Suprapubic skin (tissue), 4 donors: ENCODE measurements around the gene NCAM2.

ENCODE experiments used
- EP300 ChIP-seq: sonication (generic); formaldehyde crosslinking; IDR thresholded peaks from one replicate; pipeline ENCODE4 v1.6.1; 2017; ENCODE audit warnings: antibody characterized with exemption
- POLR2A ChIP-seq, 2 donors: fragments of 450-650 bp; IDR thresholded peaks; one replicate each; pipeline ENCODE4 v1.6.1; 2017; ENCODE audit warnings: antibody characterized with exemption in 2 of 2, mild to moderate bottlenecking in 2 of 2, moderate library complexity in 2 of 2
- POLR2AphosphoS5 ChIP-seq, 3 donors: sonication (generic); formaldehyde crosslinking; IDR thresholded peaks; one replicate each; pipeline ENCODE4 v1.6.1; 2017; ENCODE audit warnings: antibody characterized with exemption in 3 of 3
- TF ChIP-seq, protein P1 (sequence below), 2 donors: fragments of 200-600 bp in 1 of 2; fragments of 450-650 bp in 1 of 2; sonication (generic) in 1 of 2; IDR thresholded peaks; one replicate each; pipeline ENCODE4 v1.5.1; 2016 to 2019; ENCODE audit warnings: antibody characterized with exemption in 2 of 2, mild to moderate bottlenecking in 1 of 2, moderate library complexity in 1 of 2

DNA sequence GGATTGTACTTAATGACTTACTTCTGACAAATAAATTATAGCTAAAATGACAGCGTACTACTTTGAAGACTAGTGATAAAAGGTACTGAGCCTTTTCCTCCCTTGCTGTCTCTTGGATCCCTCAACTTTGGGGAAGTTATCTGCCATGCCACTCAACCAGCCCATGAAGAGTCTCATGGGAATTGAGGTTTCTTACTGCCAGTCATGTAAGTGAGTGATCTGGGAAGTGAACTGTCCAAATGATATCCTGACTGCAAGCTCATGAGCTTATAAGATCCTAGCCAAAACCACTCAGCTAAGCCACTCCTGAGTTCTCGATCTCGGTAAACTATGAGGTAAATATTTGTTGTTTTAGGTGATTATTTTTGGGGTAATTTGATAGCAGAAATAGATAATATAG is 247.8 kb downstream of the NCAM2 start:
- TF ChIP-seq, protein P1, sequence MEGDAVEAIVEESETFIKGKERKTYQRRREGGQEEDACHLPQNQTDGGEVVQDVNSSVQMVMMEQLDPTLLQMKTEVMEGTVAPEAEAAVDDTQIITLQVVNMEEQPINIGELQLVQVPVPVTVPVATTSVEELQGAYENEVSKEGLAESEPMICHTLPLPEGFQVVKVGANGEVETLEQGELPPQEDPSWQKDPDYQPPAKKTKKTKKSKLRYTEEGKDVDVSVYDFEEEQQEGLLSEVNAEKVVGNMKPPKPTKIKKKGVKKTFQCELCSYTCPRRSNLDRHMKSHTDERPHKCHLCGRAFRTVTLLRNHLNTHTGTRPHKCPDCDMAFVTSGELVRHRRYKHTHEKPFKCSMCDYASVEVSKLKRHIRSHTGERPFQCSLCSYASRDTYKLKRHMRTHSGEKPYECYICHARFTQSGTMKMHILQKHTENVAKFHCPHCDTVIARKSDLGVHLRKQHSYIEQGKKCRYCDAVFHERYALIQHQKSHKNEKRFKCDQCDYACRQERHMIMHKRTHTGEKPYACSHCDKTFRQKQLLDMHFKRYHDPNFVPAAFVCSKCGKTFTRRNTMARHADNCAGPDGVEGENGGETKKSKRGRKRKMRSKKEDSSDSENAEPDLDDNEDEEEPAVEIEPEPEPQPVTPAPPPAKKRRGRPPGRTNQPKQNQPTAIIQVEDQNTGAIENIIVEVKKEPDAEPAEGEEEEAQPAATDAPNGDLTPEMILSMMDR (IDR thresholded peaks at IDR 0.05): no peak
- no peak for TF ChIP-seq POLR2AphosphoS5 (IDR thresholded peaks at IDR 0.05)
- no peak for TF ChIP-seq POLR2A (IDR thresholded peaks at IDR 0.05)
- TF ChIP-seq EP300: no peak
